NK-92 (cell line): ENCODE data around the gene DHRS1.

Source experiments
- DNase-seq: peaks from one replicate; lab custom pipeline; 2025; ENCODE audit not compliant: unreplicated experiment; lab: John Stamatoyannopoulos, UW

Gene DHRS1

GRCh38 chr14:24267516-24267915 is 32.1 kb downstream of the DHRS1 start:
- no peak for DNase-seq

- DNase-seq, result no peak
Observed at GRCh38 chr14:24266344-24267244, 33.0 kb downstream of the DHRS1 start.

GRCh38 chr14:24264298-24264697 is 35.3 kb downstream of the DHRS1 start:
- no peak for DNase-seq

GRCh38 chr14:24263848-24264247 is 35.7 kb downstream of the DHRS1 start:
- no peak for DNase-seq

GRCh38 chr14:24262821-24263733 is 36.5 kb downstream of the DHRS1 start, which contains the start of gene TGM1:
Gene TGM1 (minus strand): TSS chr14:24263177. CDS start chr14:24262352, 825 bp downstream.
- no peak for DNase-seq

GRCh38 chr14:24261969-24262327 is 37.6 kb downstream of the DHRS1 start:
- no peak for DNase-seq

- DNase-seq, result no peak
Observed at GRCh38 chr14:24261256-24261968, 38.2 kb downstream of the DHRS1 start.

GRCh38 chr14:24260780-24261157 is 38.8 kb downstream of the DHRS1 start:
- no peak for DNase-seq

- DNase-seq, result no peak
Observed at GRCh38 chr14:24260026-24260779, 39.4 kb downstream of the DHRS1 start.

- no peak for DNase-seq
Observed at GRCh38 chr14:24259282-24260025, 40.1 kb downstream of the DHRS1 start.

- no peak for DNase-seq
Observed at GRCh38 chr14:24258548-24259265, 40.9 kb downstream of the DHRS1 start.

- no peak for DNase-seq
Observed at GRCh38 chr14:24258119-24258518, 41.5 kb downstream of the DHRS1 start.

GRCh38 chr14:24256960-24257359 is 42.6 kb downstream of the DHRS1 start:
- no peak for DNase-seq

GRCh38 chr14:24255931-24256711 is 43.5 kb downstream of the DHRS1 start:
- no peak for DNase-seq

- DNase-seq, result no peak
Observed at GRCh38 chr14:24255438-24255837, 44.1 kb downstream of the DHRS1 start.

- no peak for DNase-seq
Observed at GRCh38 chr14:24254630-24255392, 44.8 kb downstream of the DHRS1 start.

GRCh38 chr14:24253936-24254335 is 45.6 kb downstream of the DHRS1 start:
- no peak for DNase-seq
